Endothelial cell of umbilical vein (primary cell): ENCODE data around the gene VPREB1. TPM values are rescaled to one million over a fixed set of nuclear protein-coding genes. Genes with fewer than 3 reads are reported as not detected.

Experiments used
- BruUV-seq: library from RNA; stranded (reverse); fragments of 400-500 nt; replicated peaks from 2 replicates; lab custom pipeline; 2021; lab: Mats Ljungman, UMichigan
- CTCF ChIA-PET: fragments of 300-600, 350-600 bp; sonication (Branson Sonifier 250); formaldehyde crosslinking; loops from one replicate; lab custom pipeline; 2021; ENCODE audit warnings: antibody characterized with exemption, inconsistent platforms; lab: Charles Lee
- POLR2A ChIA-PET: fragments of 300-600, 350-600 bp; sonication (Branson Sonifier 250); formaldehyde crosslinking; loops from one replicate; lab custom pipeline; 2021; ENCODE audit warnings: antibody characterized with exemption, inconsistent platforms; lab: Charles Lee
- DNase-seq: peaks from one replicate; pipeline ENCODE4 v3.0.0-alpha.2; 2011; ENCODE audit warnings: low read depth, low spot score
- FAIRE-seq: peaks from 2 replicates; lab custom pipeline; 2011; peaks lifted over from hg19 to GRCh38; lab: Jason Lieb, UNC
- H2AFZ ChIP-seq: 2 replicates; pipeline ENCODE4 v1.6.0; 2012; ENCODE audit warnings: low read depth, low read length, control low read depth, inconsistent platforms
- H3K27ac ChIP-seq: 2 replicates; pipeline ENCODE4 v1.5.1; 2011; ENCODE audit warnings: low read depth, mild to moderate bottlenecking, control low read depth, low read length, moderate library complexity; ENCODE audit not compliant: insufficient read depth
- H3K27me3 ChIP-seq, 2 experiments: 2 replicates each; pipeline versions ENCODE4 v1.6.0 to v1.6.1; 2011; ENCODE audit warnings: low read length in 2 of 2, mixed read lengths in 1 of 2; ENCODE audit not compliant: control insufficient read depth in 2 of 2, insufficient read depth in 2 of 2
- H3K36me3 ChIP-seq, 2 experiments: 2 replicates in 1 of 2; 3 replicates in 1 of 2; pipeline ENCODE4 v1.5.1; 2011; ENCODE audit warnings: low read length in 2 of 2, mild to moderate bottlenecking in 1 of 2, moderate library complexity in 1 of 2; ENCODE audit not compliant: control insufficient read depth in 2 of 2, insufficient read depth in 2 of 2; ENCODE audit errors: extremely low read depth in 1 of 2
- H3K4me1 ChIP-seq: 3 replicates; pipeline ENCODE4 v1.5.1; 2011; ENCODE audit warnings: mild to moderate bottlenecking, low read length; ENCODE audit not compliant: control insufficient read depth, insufficient read depth; ENCODE audit errors: extremely low read depth
- H3K4me2 ChIP-seq: 2 replicates; pipeline ENCODE4 v1.6.1; 2011; ENCODE audit warnings: low read length, control low read depth, mixed read lengths; ENCODE audit not compliant: insufficient read depth
- H3K4me3 ChIP-seq, 3 experiments: fragments of 200-600 bp in 1 of 3; sonication (generic), shearing (Covaris generic) in 1 of 3; replicated peaks in 1 of 3; 2 replicates each; pipeline ENCODE4 v1.5.1; 2011 to 2016; ENCODE audit warnings: control low read depth in 3 of 3, low read length in 3 of 3, mild to moderate bottlenecking in 2 of 3, inconsistent platforms in 1 of 3, low read depth in 1 of 3, moderate library complexity in 1 of 3; ENCODE audit not compliant: insufficient read depth in 1 of 3
- H3K79me2 ChIP-seq: 2 replicates; pipeline ENCODE4 v1.6.0; 2012; ENCODE audit warnings: low read length, inconsistent platforms; ENCODE audit not compliant: control insufficient read depth, insufficient read depth
- H3K9ac ChIP-seq: replicated peaks from 2 replicates; pipeline ENCODE3; 2011; ENCODE audit warnings: low read length, control low read depth; ENCODE audit not compliant: insufficient read depth; ENCODE audit errors: extremely low read depth
- H3K9me1 ChIP-seq: replicated peaks from 3 replicates; pipeline ENCODE4 v1.6.0; 2011; ENCODE audit warnings: mild to moderate bottlenecking, low read length; ENCODE audit not compliant: control insufficient read depth, insufficient read depth; ENCODE audit errors: extremely low read depth
- H3K9me3 ChIP-seq: replicated peaks from 2 replicates; pipeline ENCODE4 v1.5.1; 2012; ENCODE audit warnings: low read length, inconsistent platforms; ENCODE audit not compliant: control insufficient read depth, insufficient read depth
- H4K20me1 ChIP-seq: replicated peaks from 2 replicates; pipeline ENCODE3; 2011; ENCODE audit warnings: mild to moderate bottlenecking, low read length; ENCODE audit not compliant: control insufficient read depth, insufficient read depth; ENCODE audit errors: extremely low read depth
- CTCF ChIP-seq, 2 donors: IDR thresholded peaks; 1 replicate in 1 of 2; 2 replicates in 1 of 2; pipeline ENCODE4 v1.5.1; 2011; ENCODE audit warnings: low read length in 2 of 2, mild to moderate bottlenecking in 2 of 2, moderate library complexity in 2 of 2, control low read depth in 1 of 2, inconsistent platforms in 1 of 2, low read depth in 1 of 2; ENCODE audit not compliant: insufficient read depth in 1 of 2; ENCODE audit errors: extremely low read depth in 1 of 2
- EZH2 ChIP-seq: IDR thresholded peaks from 2 replicates; pipeline ENCODE4 v1.6.1; 2012; ENCODE audit warnings: borderline replicate concordance, low read depth, mild to moderate bottlenecking, moderate library complexity, low read length, inconsistent platforms; ENCODE audit not compliant: severe bottlenecking
- FOS ChIP-seq: IDR thresholded peaks from 2 replicates; pipeline ENCODE4 v1.6.1; 2011; ENCODE audit warnings: mild to moderate bottlenecking, low read length, moderate library complexity, borderline replicate concordance; ENCODE audit not compliant: insufficient read depth
- GATA2 ChIP-seq: IDR thresholded peaks from 2 replicates; pipeline ENCODE4 v1.7.0; 2011; ENCODE audit warnings: low read depth, mild to moderate bottlenecking, moderate library complexity, mixed read lengths, low read length; ENCODE audit not compliant: insufficient read length, insufficient read depth
- JUN ChIP-seq: IDR thresholded peaks from 2 replicates; pipeline ENCODE4 v1.6.1; 2011; ENCODE audit warnings: borderline replicate concordance, low read depth; ENCODE audit not compliant: insufficient read length, insufficient read depth
- MAX ChIP-seq: IDR thresholded peaks from 2 replicates; pipeline ENCODE4 v1.6.1; 2011; ENCODE audit not compliant: insufficient read depth, insufficient read length
- MYC ChIP-seq: IDR thresholded peaks from one replicate; pipeline ENCODE4 v1.6.1; 2011; ENCODE audit warnings: mild to moderate bottlenecking, low read depth, low read length
- POLR2A ChIP-seq: IDR thresholded peaks from 2 replicates; pipeline ENCODE4 v1.6.1; 2012; ENCODE audit warnings: low read depth, mild to moderate bottlenecking, control low read depth, low read length
- POLR2AphosphoS5 ChIP-seq: IDR thresholded peaks from 2 replicates; pipeline ENCODE4 v1.6.1; 2012; ENCODE audit warnings: low read depth, mild to moderate bottlenecking, control low read depth, low read length, moderate library complexity; ENCODE audit not compliant: insufficient read depth
- dilution Hi-C: fragments of 300-500 bp; cut with MboI; formaldehyde crosslinking; loops from one replicate; pipeline ENCODE4 v1.15.0; 2019; ENCODE audit warnings: low sequenced_read_pairs; ENCODE audit not compliant: extremely low pct_ligation_motif_present
- intact Hi-C: fragments of 100-400 bp; cut with micrococcal nuclease; formaldehyde crosslinking; loops from one replicate; pipeline ENCODE4 v1.10.0; 2022
- polyA plus RNA-seq, 4 experiments: library from polyadenylated mRNA; depleted of rRNA in 3 of 4; stranded (reverse) in 3 of 4; unstranded in 1 of 4; fragments of >200 nt; gene quantifications; 2 replicates each; pipeline versions ENCODE4 v1.2.1 to v1.2.3, GENCODE V29; 2011 to 2012; ENCODE audit warnings: missing spikeins in 1 of 4
- total RNA-seq: library from RNA; stranded (reverse); gene quantifications from 2 replicates; pipeline ENCODE4 v1.2.3, GENCODE V29; 2021

Gene VPREB1
- total and polyA plus RNA-seq, 2 donors (not counting 3 experiments of a cell fraction or from before 2014, with no cell fraction given): not detected

DNA sequence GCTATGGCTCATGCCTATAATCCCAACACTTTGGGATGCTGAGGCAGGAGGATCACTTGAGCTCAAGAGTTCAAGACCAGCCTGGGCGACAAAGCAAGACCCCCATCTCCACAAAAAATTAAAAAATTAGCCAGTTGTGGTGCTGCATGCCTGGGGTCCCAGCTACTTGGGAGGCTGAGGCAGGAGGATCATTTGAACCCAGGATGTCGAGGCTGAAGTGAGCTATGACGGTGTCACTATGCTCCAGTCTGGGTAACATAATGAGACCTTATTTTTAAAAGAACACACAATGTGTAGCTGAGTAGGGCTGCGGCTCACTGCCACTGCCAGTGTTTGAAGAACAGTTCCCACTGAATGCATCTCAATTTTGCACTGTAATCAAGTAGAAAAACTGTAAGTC is 7.1 kb upstream of the VPREB1 start:
- TF ChIP-seq MAX: no peak
- TF ChIP-seq CTCF (IDR thresholded peaks at IDR 0.05; ENCODE audit: extremely low read depth in 1 of 2, insufficient read depth in 1 of 2, low read depth in 1 of 2, low read length in 2 of 2): no peak
- no peak for TF ChIP-seq POLR2AphosphoS5

DNA sequence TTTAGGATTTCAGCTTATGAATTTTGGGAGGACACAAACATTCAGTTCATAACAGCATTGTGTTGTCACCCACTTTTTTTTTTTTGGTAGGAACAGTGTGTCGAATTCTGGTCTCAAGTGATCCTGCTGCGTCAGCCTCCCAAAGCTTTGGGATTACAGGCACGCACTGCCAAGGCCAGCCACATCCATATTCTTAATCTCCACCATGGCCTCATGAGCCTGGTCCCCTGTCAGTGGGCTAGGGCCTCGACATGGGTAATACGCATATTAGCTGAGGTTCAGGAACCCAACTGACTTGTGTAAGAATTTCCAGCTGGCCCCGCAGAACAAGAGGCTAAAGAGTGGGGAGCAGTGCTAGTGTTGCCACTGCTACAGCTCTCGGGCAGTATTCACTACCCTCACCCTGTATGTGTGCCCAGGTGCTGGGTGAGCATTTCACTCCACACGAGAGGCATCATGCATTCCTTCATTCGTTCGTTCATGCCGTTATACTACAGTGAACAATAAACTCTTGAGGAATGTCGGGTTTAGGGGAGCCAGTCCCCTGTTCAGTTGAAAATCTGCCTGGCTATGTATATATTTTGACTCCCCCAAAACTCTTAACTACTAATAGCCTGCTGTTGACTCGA is 5.2 kb upstream of the VPREB1 start:
- Histone ChIP-seq H3K9ac (no peak overlapping the region), H3K4me1 (peaks cover 4% of the 10 kb centered on the region), H3K27me3 (peaks cover 0 to 5% of the 10 kb centered on the region in 2 experiments), H3K9me3 (no peaks in the 10 kb centered on the region), H2AFZ (no peak overlapping the region), H3K9me1 (no peaks in the 10 kb centered on the region), H3K27ac (no peak overlapping the region), H3K36me3 (no peaks in the 10 kb centered on the region), H4K20me1 (no peaks in the 10 kb centered on the region), H3K4me3 (no peak overlapping the region), H3K79me2 (no peaks in the 10 kb centered on the region), H3K4me2 (no peak overlapping the region)
- ChIA-PET POLR2A (no interaction called here), CTCF (no interaction called here)
- dilution Hi-C loops: no loop called here
- DNase-seq: no peak
- FAIRE-seq: no peak
- TF ChIP-seq GATA2 (no peak), POLR2AphosphoS5 (no peak), MAX (no peak), MYC (no peak), CTCF (IDR thresholded peaks at IDR 0.05; ENCODE audit: extremely low read depth in 1 of 2, insufficient read depth in 1 of 2, low read depth in 1 of 2, low read length in 2 of 2) (no peak), FOS (no peak), POLR2A (no peak), EZH2 (no peak), JUN (no peak)
- no TSS peak for BruUV-seq
- intact Hi-C loops: no loop called here

More for the DNA sequence above, 7.1 kb upstream of the VPREB1 start:
- H3K4me3 ChIP-seq: no peak overlapping the region
- no peaks in the 10 kb centered on the region for H3K9me3 ChIP-seq
- intact Hi-C loops: no loop called here
- peaks cover 0 to 2% of the 10 kb centered on the region in 2 experiments for H3K27me3 ChIP-seq
- no peaks in the 10 kb centered on the region for H3K79me2 ChIP-seq
- CTCF ChIA-PET: interaction anchor here (0.6 to 3.4 kb wide), 2 partner anchors 31 to 296 kb away, joined by 3 to 53 read pairs; no protein-coding TSS in a partner anchor
- no TSS peak for BruUV-seq
- H3K27ac ChIP-seq: no peak overlapping the region
- FAIRE-seq (no peak), DNase-seq (no peak)
- no peaks in the 10 kb centered on the region for H4K20me1 ChIP-seq
- H3K4me2 ChIP-seq: no peak overlapping the region
- dilution Hi-C loops: no loop called here
- H3K4me1 ChIP-seq: peaks cover 4% of the 10 kb centered on the region
- H2AFZ ChIP-seq: no peak overlapping the region
- H3K36me3 ChIP-seq: no peaks in the 10 kb centered on the region
- POLR2A ChIA-PET: no interaction called here
- no peaks in the 10 kb centered on the region for H3K9me1 ChIP-seq
- H3K9ac ChIP-seq: no peak overlapping the region
